ENCODE measurements around the gene PIK3AP1.

DNA sequence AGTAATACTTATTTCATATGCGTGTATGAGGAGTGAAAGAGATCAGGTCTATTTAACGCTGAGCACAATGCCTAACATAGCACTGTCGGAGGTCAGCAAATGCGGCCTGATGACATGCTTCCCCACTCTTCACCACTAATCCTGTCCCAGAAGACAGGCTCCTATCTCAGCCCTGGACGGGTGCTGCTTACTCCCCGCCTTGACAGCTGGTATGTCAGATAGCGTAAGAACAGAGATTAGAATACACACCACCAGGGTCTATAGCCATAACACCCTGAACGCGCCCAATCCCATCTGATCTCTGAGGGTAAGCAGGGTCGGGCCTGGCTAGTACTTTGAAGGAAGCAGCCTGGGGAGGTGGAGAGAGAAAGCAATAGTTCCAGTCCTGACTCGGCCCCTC is 101.2 kb downstream of the PIK3AP1 start:
- TF ChIP-seq, protein P1, sequence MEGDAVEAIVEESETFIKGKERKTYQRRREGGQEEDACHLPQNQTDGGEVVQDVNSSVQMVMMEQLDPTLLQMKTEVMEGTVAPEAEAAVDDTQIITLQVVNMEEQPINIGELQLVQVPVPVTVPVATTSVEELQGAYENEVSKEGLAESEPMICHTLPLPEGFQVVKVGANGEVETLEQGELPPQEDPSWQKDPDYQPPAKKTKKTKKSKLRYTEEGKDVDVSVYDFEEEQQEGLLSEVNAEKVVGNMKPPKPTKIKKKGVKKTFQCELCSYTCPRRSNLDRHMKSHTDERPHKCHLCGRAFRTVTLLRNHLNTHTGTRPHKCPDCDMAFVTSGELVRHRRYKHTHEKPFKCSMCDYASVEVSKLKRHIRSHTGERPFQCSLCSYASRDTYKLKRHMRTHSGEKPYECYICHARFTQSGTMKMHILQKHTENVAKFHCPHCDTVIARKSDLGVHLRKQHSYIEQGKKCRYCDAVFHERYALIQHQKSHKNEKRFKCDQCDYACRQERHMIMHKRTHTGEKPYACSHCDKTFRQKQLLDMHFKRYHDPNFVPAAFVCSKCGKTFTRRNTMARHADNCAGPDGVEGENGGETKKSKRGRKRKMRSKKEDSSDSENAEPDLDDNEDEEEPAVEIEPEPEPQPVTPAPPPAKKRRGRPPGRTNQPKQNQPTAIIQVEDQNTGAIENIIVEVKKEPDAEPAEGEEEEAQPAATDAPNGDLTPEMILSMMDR (IDR thresholded peaks at IDR 0.05): no peak
- no peak for TF ChIP-seq EP300 (IDR thresholded peaks at IDR 0.05)
- no peak for TF ChIP-seq POLR2AphosphoS5 (IDR thresholded peaks at IDR 0.05)
- TF ChIP-seq POLR2A (IDR thresholded peaks at IDR 0.05): no peak

Measured in stomach (tissue), 4 donors.